ENCODE measurements around the gene CTSZ. TPM values are rescaled to one million over a fixed set of nuclear protein-coding genes. Genes with fewer than 3 reads are reported as not detected.

CTSZ gene
- total and polyA plus RNA-seq, 8 donors, result 92.2 to 479 (median 109) TPM

DNA sequence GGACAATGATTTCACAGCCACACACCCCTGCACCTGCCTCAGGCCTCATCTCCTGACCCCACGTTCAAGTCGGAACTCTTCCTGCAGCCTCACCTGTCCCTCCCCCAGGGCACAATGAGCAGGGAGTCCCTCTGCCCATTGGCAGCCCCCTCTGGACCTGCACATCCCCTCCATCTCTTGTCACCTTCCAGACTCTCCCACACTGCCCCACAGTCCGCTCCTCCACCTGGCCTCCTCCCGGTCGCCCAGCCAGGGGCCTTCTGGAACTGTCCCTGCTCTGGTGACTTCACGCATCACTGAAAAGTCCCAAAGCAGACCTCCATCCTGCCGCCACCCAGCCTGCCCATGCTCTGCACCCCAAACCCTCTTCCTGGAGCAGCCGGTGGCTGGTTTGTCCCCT lies 4.7 kb downstream of the CTSZ start:
- H3K27me3 ChIP-seq, result no peaks in the 10 kb centered on the region

DNA sequence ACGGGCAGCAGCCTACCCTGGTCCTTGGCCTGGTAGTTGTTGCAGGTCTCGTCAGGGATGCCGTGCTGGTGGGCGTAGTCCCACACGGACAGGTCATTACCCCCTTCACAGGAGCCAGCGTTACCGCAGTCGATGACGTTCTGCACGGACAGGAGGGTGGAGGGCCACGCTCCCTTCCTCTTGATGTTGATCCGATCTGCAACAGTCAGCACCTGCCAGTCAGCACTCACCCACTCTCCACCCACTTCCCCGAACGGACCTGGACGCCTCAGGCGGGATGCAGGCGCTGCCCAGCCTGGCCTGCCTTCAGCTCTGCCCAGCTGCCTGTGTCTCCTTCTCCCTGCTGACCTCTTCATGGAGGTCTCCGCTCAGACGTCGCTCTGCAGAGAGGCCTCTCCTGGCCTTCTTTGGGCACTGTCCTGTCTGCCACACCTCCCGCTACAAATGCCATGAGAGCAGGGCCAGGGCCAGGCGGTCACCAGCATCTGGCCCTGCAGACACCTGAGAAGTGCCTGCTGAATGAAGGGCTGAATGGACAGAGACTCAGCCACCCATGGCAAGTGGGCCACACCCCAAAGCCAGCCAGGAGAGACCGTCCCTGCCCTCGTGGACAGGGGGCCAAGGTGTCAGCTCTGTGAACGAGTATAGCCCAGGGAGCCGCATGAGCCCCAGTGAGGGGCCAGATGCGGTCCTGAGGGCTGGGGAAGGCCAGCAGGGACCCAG lies 5.4 kb downstream of the CTSZ start:
- H3K4me1 ChIP-seq, result peaks cover 20 to 43% of the 10 kb centered on the region in 2 donors
- H3K4me3 ChIP-seq, result no peak overlapping the region
- no peaks in the 10 kb centered on the region for H3K9me3 ChIP-seq
- TF ChIP-seq, protein P1, sequence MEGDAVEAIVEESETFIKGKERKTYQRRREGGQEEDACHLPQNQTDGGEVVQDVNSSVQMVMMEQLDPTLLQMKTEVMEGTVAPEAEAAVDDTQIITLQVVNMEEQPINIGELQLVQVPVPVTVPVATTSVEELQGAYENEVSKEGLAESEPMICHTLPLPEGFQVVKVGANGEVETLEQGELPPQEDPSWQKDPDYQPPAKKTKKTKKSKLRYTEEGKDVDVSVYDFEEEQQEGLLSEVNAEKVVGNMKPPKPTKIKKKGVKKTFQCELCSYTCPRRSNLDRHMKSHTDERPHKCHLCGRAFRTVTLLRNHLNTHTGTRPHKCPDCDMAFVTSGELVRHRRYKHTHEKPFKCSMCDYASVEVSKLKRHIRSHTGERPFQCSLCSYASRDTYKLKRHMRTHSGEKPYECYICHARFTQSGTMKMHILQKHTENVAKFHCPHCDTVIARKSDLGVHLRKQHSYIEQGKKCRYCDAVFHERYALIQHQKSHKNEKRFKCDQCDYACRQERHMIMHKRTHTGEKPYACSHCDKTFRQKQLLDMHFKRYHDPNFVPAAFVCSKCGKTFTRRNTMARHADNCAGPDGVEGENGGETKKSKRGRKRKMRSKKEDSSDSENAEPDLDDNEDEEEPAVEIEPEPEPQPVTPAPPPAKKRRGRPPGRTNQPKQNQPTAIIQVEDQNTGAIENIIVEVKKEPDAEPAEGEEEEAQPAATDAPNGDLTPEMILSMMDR (IDR thresholded peaks at IDR 0.05), result no peak
- H3K36me3 ChIP-seq, result peaks cover 0 to 74% of the 10 kb centered on the region in 2 donors
- H3K27ac ChIP-seq, result no peak overlapping the region
- no peaks in the 10 kb centered on the region for H3K27me3 ChIP-seq
- intact Hi-C loops (cut with DNase I), result no loop called here
- no peak for ATAC-seq
- no peak for DNase-seq

More for the DNA sequence above, 4.7 kb downstream of the CTSZ start:
- DNase-seq, result no peak
- no peak overlapping the region for H3K27ac ChIP-seq
- peaks cover 20 to 45% of the 10 kb centered on the region in 2 donors for H3K4me1 ChIP-seq
- no peaks in the 10 kb centered on the region for H3K9me3 ChIP-seq
- no peak for ATAC-seq
- TF ChIP-seq, protein P1 (IDR thresholded peaks at IDR 0.05), result no peak
- intact Hi-C loops (cut with DNase I), result no loop called here
- H3K36me3 ChIP-seq, result peaks cover 0 to 66% of the 10 kb centered on the region in 2 donors
- H3K4me3 ChIP-seq, result no peak overlapping the region

DNA sequence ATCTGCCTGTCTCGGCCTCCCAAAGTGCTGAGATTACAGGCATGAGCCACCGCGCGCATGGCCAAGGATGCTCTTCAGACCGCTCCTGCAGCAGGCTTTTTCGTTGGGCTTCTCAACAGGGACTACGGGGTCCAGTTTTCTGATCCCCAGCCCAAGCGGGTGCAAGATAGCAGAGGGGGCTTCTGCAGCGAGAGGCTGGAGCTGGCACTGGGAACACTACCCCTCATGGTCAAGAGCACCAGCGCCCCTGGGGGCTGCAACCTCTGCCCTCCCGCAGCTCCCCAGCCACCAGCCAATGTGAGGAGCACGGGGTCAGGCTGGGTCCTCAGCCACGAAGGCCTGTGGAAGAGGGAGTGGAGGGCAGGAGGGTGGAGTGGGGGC lies 6.0 kb downstream of the CTSZ start:
- DNase-seq (no peak), ATAC-seq (no peak)
- Histone ChIP-seq H3K9me3 (no peaks in the 10 kb centered on the region), H3K27me3 (no peaks in the 10 kb centered on the region), H3K36me3 (peaks cover 0 to 80% of the 10 kb centered on the region in 2 donors), H3K4me1 (peaks cover 16 to 40% of the 10 kb centered on the region in 2 donors), H3K4me3 (no peak overlapping the region), H3K27ac (no peak overlapping the region)
- TF ChIP-seq, protein P1 (IDR thresholded peaks at IDR 0.05), result no peak
- intact Hi-C loops (cut with DNase I), result no loop called here

DNA sequence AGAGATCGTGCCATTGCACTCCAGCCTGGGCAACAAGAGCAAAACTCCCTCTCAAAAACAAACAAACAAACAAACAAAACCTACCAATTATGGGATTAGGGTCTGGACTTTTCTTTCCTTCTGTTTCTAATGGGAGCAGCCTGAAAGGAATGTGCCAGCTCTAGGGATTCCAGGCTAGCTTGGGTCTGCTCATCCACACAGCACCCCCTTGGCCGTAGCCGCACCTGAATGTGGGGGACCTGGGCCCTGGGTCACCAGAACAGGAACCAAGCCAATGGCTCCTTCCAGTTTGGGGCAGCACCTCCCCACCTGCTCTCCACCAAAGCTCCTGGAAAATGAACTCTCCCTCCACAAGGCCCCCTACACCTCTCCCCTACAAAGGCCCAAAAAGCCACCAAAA lies 6.7 kb downstream of the CTSZ start:
- intact Hi-C loops (cut with DNase I), result no loop called here
- H3K36me3 ChIP-seq, result peaks cover 0 to 87% of the 10 kb centered on the region in 2 donors
- no peaks in the 10 kb centered on the region for H3K9me3 ChIP-seq
- ATAC-seq, result no peak
- no peaks in the 10 kb centered on the region for H3K27me3 ChIP-seq
- no peak overlapping the region for H3K4me3 ChIP-seq
- DNase-seq, result no peak
- TF ChIP-seq, protein P1 (IDR thresholded peaks at IDR 0.05), result no peak
- H3K27ac ChIP-seq, result no peak overlapping the region
- H3K4me1 ChIP-seq, result peaks cover 9 to 33% of the 10 kb centered on the region in 2 donors

DNA sequence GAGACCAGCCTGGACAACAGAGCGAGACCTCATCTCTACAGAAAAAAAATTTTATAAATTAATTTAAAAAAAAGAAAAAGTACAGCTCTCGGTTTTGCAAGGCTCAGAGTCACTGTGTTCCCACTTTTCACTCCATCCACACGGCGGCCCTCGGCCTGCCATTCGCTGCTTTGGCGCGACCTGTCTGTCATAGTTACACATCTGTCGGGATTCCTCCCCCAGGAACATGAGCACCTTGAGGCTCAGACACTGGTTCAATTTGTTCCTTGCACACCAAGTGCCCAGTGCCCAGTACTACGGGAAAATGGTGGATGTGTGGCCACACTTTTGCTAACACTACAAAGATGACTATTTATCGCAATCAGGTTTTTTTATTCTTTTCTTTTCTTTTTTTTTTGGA lies 8.4 kb downstream of the CTSZ start:
- H3K27me3 ChIP-seq, result no peaks in the 10 kb centered on the region
- TF ChIP-seq, protein P1 (IDR thresholded peaks at IDR 0.05), result no peak
- ATAC-seq (no peak), DNase-seq (no peak)
- peaks cover 0 to 100% of the 10 kb centered on the region in 2 donors for H3K36me3 ChIP-seq
- peaks cover 0 to 16% of the 10 kb centered on the region in 2 donors for H3K4me1 ChIP-seq
- no peak overlapping the region for H3K27ac ChIP-seq
- H3K9me3 ChIP-seq, result no peaks in the 10 kb centered on the region
- intact Hi-C loops (cut with DNase I), result no loop called here
- no peak overlapping the region for H3K4me3 ChIP-seq

Data from left lung (tissue), 10 donors.